Smooth muscle cell (in vitro differentiated cells): ENCODE data around the gene UBAP1. TPM values are rescaled to one million over a fixed set of nuclear protein-coding genes. Genes with fewer than 3 reads are reported as not detected.

Source experiments
- DNase-seq: peaks from one replicate; lab custom pipeline; 2025; ENCODE audit not compliant: unreplicated experiment; lab: John Stamatoyannopoulos, UW
- H2AFZ ChIP-seq: fragments of 200-600 bp; sonication (generic); 2 replicates; pipeline ENCODE4 v1.6.0; 2016; ENCODE audit warnings: antibody characterized with exemption, low read depth, mild to moderate bottlenecking
- H3F3A ChIP-seq: fragments of 200-600 bp; sonication (generic); 2 replicates; pipeline ENCODE4 v1.6.0; 2017; ENCODE audit warnings: antibody characterized with exemption, low read depth
- H3K27ac ChIP-seq: fragments of 200-600 bp; sonication (generic); 2 replicates; pipeline ENCODE4 v1.5.1; 2016; ENCODE audit warnings: low read depth, mild to moderate bottlenecking
- H3K27me3 ChIP-seq: fragments of 200-600 bp; sonication (generic); 2 replicates; pipeline ENCODE4 v1.6.1; 2016; ENCODE audit warnings: low read depth, mild to moderate bottlenecking
- H3K36me3 ChIP-seq: fragments of 200-600 bp; sonication (generic); 2 replicates; pipeline ENCODE4 v1.5.1; 2016; ENCODE audit warnings: low read depth
- H3K4me1 ChIP-seq: fragments of 200-600 bp; sonication (generic); 2 replicates; pipeline ENCODE4 v1.5.1; 2016; ENCODE audit warnings: low read depth
- H3K4me2 ChIP-seq: fragments of 200-600 bp; sonication (generic); 2 replicates; pipeline ENCODE4 v1.6.0; 2016; ENCODE audit warnings: mild to moderate bottlenecking
- H3K4me3 ChIP-seq: fragments of 200-600 bp; sonication (generic); 2 replicates; pipeline ENCODE4 v1.5.1; 2016; ENCODE audit warnings: mild to moderate bottlenecking
- H3K79me2 ChIP-seq: fragments of 200-600 bp; sonication (generic); 2 replicates; pipeline ENCODE4 v1.6.0; 2016; ENCODE audit warnings: low read depth, mild to moderate bottlenecking
- H3K9ac ChIP-seq: fragments of 200-600 bp; sonication (generic); 2 replicates; pipeline ENCODE4 v1.6.0; 2016; ENCODE audit warnings: low read depth
- H3K9me3 ChIP-seq: fragments of 200-600 bp; sonication (generic); replicated peaks from 2 replicates; pipeline ENCODE4 v1.5.1; 2016; ENCODE audit warnings: low read depth
- H4K20me1 ChIP-seq: fragments of 200-600 bp; sonication (generic); 2 replicates; pipeline ENCODE4 v1.6.0; 2016; ENCODE audit warnings: low read depth
- WGBS: methylation state at CpG from one replicate; pipeline ENCODE4 v1.1.7; 2016; ENCODE audit warnings: low lambda C conversion rate; 5-methylcytosine and 5-hydroxymethylcytosine counted together
- polyA plus RNA-seq: library from polyadenylated mRNA; unstranded; fragments of >200 nt; fragmentation: Nextera tagmentation; extraction: Ambion mirVana; gene quantifications from 2 replicates; pipeline ENCODE4 v1.2.1, GENCODE V29; 2016
- total RNA-seq: library from RNA; depleted of rRNA; stranded (reverse); fragments of >200 nt; gene quantifications from 2 replicates; pipeline ENCODE4 v1.2.3, GENCODE V29; 2014
- TF ChIP-seq, protein P1 (sequence below): fragments of 200-600 bp; sonication (generic); IDR thresholded peaks from 2 replicates; pipeline ENCODE4 v1.5.1; 2017; ENCODE audit warnings: borderline replicate concordance, mild to moderate bottlenecking, antibody characterized with exemption; ENCODE audit not compliant: insufficient read depth, poor library complexity, severe bottlenecking

UBAP1 gene
- total and polyA plus RNA-seq, 2 experiments from 2014 or later = 45.0 to 49.9 TPM

DNA sequence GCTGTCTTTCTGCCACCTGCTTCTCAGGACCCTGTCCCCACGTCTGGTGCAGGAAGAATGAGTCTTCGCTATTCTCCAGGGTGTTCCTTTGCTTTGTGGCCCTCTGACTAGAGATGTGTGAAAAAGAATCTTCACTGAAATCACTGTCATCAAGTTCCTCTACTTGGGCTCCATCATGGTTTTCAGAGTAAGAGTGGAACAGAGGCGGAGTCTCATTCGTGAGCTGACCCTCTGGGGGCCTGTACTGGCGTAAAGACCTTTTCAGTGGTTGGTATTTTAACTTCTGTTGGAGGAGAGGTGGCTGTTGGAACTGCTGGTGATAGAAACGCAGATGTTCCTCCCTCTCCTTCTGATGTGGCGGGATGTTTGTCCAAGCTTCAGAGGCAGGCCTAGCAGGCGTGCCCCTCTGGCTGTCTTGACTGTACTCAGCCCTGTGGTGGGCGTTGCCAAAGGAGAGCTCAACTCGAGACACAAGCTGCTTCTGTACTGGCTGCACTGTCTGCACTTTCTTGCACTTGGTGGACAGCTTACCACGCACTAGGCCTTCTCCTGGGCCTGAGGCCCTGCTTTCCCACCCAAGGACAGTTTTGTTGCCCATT lies 78.2 kb downstream of the UBAP1 start:
- Histone ChIP-seq H3K4me3 (no peak overlapping the region), H3K36me3 (no peaks in the 10 kb centered on the region), H3K4me1 (no peaks in the 10 kb centered on the region), H4K20me1 (no peaks in the 10 kb centered on the region), H3K4me2 (no peak overlapping the region), H3F3A (peaks cover 5% of the 10 kb centered on the region), H3K79me2 (no peaks in the 10 kb centered on the region), H3K9ac (no peak overlapping the region), H3K27ac (no peak overlapping the region), H3K27me3 (no peaks in the 10 kb centered on the region), H2AFZ (no peak overlapping the region), H3K9me3 (no peaks in the 10 kb centered on the region)
- no peak for DNase-seq
- TF ChIP-seq, protein P1, sequence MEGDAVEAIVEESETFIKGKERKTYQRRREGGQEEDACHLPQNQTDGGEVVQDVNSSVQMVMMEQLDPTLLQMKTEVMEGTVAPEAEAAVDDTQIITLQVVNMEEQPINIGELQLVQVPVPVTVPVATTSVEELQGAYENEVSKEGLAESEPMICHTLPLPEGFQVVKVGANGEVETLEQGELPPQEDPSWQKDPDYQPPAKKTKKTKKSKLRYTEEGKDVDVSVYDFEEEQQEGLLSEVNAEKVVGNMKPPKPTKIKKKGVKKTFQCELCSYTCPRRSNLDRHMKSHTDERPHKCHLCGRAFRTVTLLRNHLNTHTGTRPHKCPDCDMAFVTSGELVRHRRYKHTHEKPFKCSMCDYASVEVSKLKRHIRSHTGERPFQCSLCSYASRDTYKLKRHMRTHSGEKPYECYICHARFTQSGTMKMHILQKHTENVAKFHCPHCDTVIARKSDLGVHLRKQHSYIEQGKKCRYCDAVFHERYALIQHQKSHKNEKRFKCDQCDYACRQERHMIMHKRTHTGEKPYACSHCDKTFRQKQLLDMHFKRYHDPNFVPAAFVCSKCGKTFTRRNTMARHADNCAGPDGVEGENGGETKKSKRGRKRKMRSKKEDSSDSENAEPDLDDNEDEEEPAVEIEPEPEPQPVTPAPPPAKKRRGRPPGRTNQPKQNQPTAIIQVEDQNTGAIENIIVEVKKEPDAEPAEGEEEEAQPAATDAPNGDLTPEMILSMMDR = no peak
- 92% methylated on average over 11 of the region's 11 CpGs for WGBS

DNA sequence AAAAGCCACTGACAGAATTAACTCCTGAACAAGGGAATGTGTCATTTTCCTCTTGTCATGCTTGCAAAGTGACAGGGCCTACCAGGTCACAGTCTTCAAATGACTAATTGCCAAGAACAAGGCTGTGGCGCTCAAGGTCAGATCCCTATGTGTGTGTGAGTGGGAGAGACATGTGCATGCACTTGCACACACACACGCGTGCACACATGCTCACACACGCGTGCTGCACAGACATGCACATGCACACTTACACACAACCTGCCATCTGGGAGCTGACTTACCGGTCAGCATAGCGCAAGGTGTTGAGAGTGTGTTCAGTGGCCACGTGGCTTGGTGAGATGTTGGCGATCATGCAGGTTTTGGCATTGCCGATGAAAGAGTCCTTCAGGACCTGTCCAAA lies 80.5 kb downstream of the UBAP1 start:
- Histone ChIP-seq H2AFZ (no peak overlapping the region), H4K20me1 (no peaks in the 10 kb centered on the region), H3K36me3 (no peaks in the 10 kb centered on the region), H3K4me3 (no peak overlapping the region), H3K79me2 (no peaks in the 10 kb centered on the region), H3K4me2 (no peak overlapping the region), H3K27me3 (no peaks in the 10 kb centered on the region), H3F3A (no peaks in the 10 kb centered on the region), H3K27ac (no peak overlapping the region), H3K4me1 (no peaks in the 10 kb centered on the region), H3K9me3 (no peaks in the 10 kb centered on the region), H3K9ac (no peak overlapping the region)
- DNase-seq = no peak
- TF ChIP-seq, protein P1 = no peak
- WGBS = over 99% methylated on average over 10 of the region's 10 CpGs

DNA sequence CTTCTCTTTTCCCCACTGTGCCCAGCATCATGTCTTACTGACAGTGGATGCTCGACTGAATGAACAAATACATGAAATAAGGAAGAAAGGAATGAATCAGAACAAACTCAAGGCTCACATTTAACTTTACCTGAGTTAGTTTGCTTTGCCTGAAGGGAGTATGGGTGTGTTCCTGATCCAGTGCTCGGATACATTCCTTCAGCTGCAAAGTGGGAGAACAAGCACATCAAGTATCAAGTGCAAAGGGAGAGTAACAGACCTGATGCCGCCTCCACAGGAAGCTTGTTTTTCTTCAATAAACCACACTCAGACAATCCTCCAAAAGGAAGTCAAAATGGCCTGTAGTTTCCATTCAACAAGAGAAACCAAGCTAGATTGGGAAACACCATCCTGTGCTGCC lies 84.1 kb downstream of the UBAP1 start:
- H2AFZ ChIP-seq = no peak overlapping the region
- no peaks in the 10 kb centered on the region for H3F3A ChIP-seq
- H3K9me3 ChIP-seq = no peaks in the 10 kb centered on the region
- no peaks in the 10 kb centered on the region for H3K79me2 ChIP-seq
- H3K27me3 ChIP-seq = no peaks in the 10 kb centered on the region
- H3K4me3 ChIP-seq = no peak overlapping the region
- whole genome bisulfite sequencing = 91% methylated on average over 3 of the region's 3 CpGs
- H3K27ac ChIP-seq = no peak overlapping the region
- no peak for DNase-seq
- TF ChIP-seq, protein P1 = no peak
- H3K4me2 ChIP-seq = no peak overlapping the region
- no peaks in the 10 kb centered on the region for H3K36me3 ChIP-seq
- H3K4me1 ChIP-seq = no peaks in the 10 kb centered on the region
- H3K9ac ChIP-seq = no peak overlapping the region
- H4K20me1 ChIP-seq = no peaks in the 10 kb centered on the region

DNA sequence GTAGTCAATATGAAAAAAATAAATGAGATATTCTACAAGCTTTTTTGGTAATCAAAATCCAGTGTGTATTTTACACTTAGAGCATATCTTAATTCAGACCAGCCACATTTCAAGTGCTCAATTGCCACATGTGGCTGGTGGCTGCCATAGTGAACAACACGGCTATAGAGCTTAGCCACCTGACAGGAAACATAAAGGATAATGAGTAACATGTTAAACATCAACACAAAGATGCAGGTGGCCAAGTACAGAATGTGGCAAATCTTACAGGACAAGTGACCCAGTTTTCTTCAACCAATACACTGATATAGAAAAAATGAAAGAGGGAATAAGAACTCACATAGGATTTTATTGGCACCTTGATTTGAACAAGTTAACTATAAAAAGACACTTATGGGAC lies 88.8 kb downstream of the UBAP1 start:
- Histone ChIP-seq H3K79me2 (no peaks in the 10 kb centered on the region), H3K9ac (no peak overlapping the region), H3K27ac (no peak overlapping the region), H3K36me3 (no peaks in the 10 kb centered on the region), H3K4me2 (no peak overlapping the region), H3F3A (no peaks in the 10 kb centered on the region), H3K4me3 (no peak overlapping the region), H2AFZ (no peak overlapping the region), H3K9me3 (no peaks in the 10 kb centered on the region), H4K20me1 (no peaks in the 10 kb centered on the region), H3K27me3 (no peaks in the 10 kb centered on the region), H3K4me1 (no peaks in the 10 kb centered on the region)
- 88% methylated on average over 1 of the region's 1 CpG for WGBS
- DNase-seq = no peak
- TF ChIP-seq, protein P1 = no peak
